ENCODE results near the gene MRPL21.

- no peak for TF ChIP-seq CTCF (IDR thresholded peaks at IDR 0.05)
- TF ChIP-seq POLR2A (IDR thresholded peaks at IDR 0.05), result no peak
Observed at GRCh38 chr11:68929706-68930570, 26.3 kb upstream of the MRPL21 start.

Data from gastroesophageal sphincter (tissue), 3 donors.